Body of pancreas (tissue), 4 donors: Measurements from ENCODE around the gene SPATA19. TPM values are rescaled to one million over a fixed set of nuclear protein-coding genes. Genes with fewer than 3 reads are reported as not detected.

Experiments
- ATAC-seq: fragments of 150-250 bp; one replicate; pipeline ENCODE4 v1.9.1; 2016
- DNase-seq, 4 donors: peaks; one replicate each; pipeline ENCODE4 v3.0.0-alpha.2; 2019
- H3K27ac ChIP-seq, 4 donors: fragments of 200-600 bp; sonication (generic); 1 replicate in 3 of 4; 2 replicates in 1 of 4; pipeline versions ENCODE4 v1.5.1 to v1.6.1; 2016 to 2019; ENCODE audit warnings: mild to moderate bottlenecking in 1 of 4, mixed read lengths in 1 of 4, moderate library complexity in 1 of 4
- H3K27me3 ChIP-seq, 2 donors: fragments of 200-600 bp; sonication (generic); one replicate each; pipeline ENCODE4 v1.6.0; 2016; ENCODE audit warnings: mild to moderate bottlenecking in 1 of 2
- H3K36me3 ChIP-seq, 2 donors: fragments of 200-600 bp; sonication (generic); replicated peaks in 1 of 2; 2 replicates each; pipeline ENCODE4 v1.5.1; 2016; ENCODE audit warnings: low read depth in 2 of 2; ENCODE audit not compliant: insufficient read depth in 1 of 2
- H3K4me1 ChIP-seq: fragments of 200-600 bp; sonication (generic); one replicate; pipeline ENCODE4 v1.6.0; 2016
- H3K4me3 ChIP-seq, 2 donors: fragments of 200-600 bp; sonication (generic); 1 replicate in 1 of 2; 2 replicates in 1 of 2; pipeline ENCODE4 v1.5.1; 2016 to 2019
- H3K9me3 ChIP-seq, 3 donors: fragments of 200-600 bp; sonication (generic); 1 replicate in 2 of 3; 2 replicates in 1 of 3; pipeline ENCODE4 v1.5.1; 2016
- CTCF ChIP-seq, 7 experiments: fragments of 450-650 bp in 4 of 7; fragments of 200-600 bp in 3 of 7; sonication (generic) in 3 of 7; IDR thresholded peaks; one replicate each; pipeline ENCODE4 v1.5.1; 2016 to 2019; ENCODE audit warnings: antibody characterized with exemption in 7 of 7
- POLR2A ChIP-seq, 3 donors: fragments of 450-650 bp; IDR thresholded peaks; one replicate each; pipeline ENCODE4 v1.6.1; 2016; ENCODE audit warnings: antibody characterized with exemption in 3 of 3, mild to moderate bottlenecking in 2 of 3
- WGBS, 2 donors: methylation state at CpG; one replicate each; pipeline ENCODE4 v1.1.5; 2017; 5-methylcytosine and 5-hydroxymethylcytosine counted together
- intact Hi-C: fragments of 100-400 bp; cut with DNase I; formaldehyde crosslinking; loops from one replicate; pipeline ENCODE4 v1.15.1; 2023
- total RNA-seq, 2 donors: library from RNA; depleted of rRNA; stranded (reverse); fragments of >200 nt; gene quantifications; one replicate each; pipeline ENCODE4 v1.1.0, GENCODE V29; 2016

Gene SPATA19
- total RNA-seq, 2 donors from 2014 or later: not detected

GRCh38 chr11:133892126-133892525 lies 46.8 kb upstream of the SPATA19 start:
- H3K4me3 ChIP-seq: no peak overlapping the region
- intact Hi-C loops: no loop called here
- WGBS, 2 donors: 61 to 64% methylated on average over 8 of the region's 8 CpGs
- no peaks in the 10 kb centered on the region for H3K36me3 ChIP-seq
- H3K4me1 ChIP-seq: no peaks in the 10 kb centered on the region
- no peak overlapping the region for H3K27ac ChIP-seq
- TF ChIP-seq CTCF (IDR thresholded peaks at IDR 0.05) (no peak), POLR2A (IDR thresholded peaks at IDR 0.05) (no peak)
- no peaks in the 10 kb centered on the region for H3K9me3 ChIP-seq
- H3K27me3 ChIP-seq: no peaks in the 10 kb centered on the region
- no peak for DNase-seq
- ATAC-seq: no peak

GRCh38 chr11:133889893-133890292 lies 44.6 kb upstream of the SPATA19 start:
- intact Hi-C loops: no loop called here
- H3K9me3 ChIP-seq: no peaks in the 10 kb centered on the region
- ATAC-seq (no peak), DNase-seq (no peak)
- no peaks in the 10 kb centered on the region for H3K27me3 ChIP-seq
- no peaks in the 10 kb centered on the region for H3K4me1 ChIP-seq
- no peak for TF ChIP-seq POLR2A (IDR thresholded peaks at IDR 0.05)
- no peak for TF ChIP-seq CTCF (IDR thresholded peaks at IDR 0.05)
- no peak overlapping the region for H3K27ac ChIP-seq
- no peak overlapping the region for H3K4me3 ChIP-seq
- H3K36me3 ChIP-seq: no peaks in the 10 kb centered on the region
- WGBS, 2 donors: 62 to 77% methylated on average over 3 of the region's 3 CpGs

GRCh38 chr11:133889188-133889587 lies 43.9 kb upstream of the SPATA19 start:
- no peaks in the 10 kb centered on the region for H3K9me3 ChIP-seq
- ATAC-seq: no peak
- intact Hi-C loops: no loop called here
- H3K4me3 ChIP-seq: no peak overlapping the region
- no peak for TF ChIP-seq CTCF (IDR thresholded peaks at IDR 0.05)
- TF ChIP-seq POLR2A (IDR thresholded peaks at IDR 0.05): no peak
- no peak for DNase-seq
- no peak overlapping the region for H3K27ac ChIP-seq
- H3K27me3 ChIP-seq: no peaks in the 10 kb centered on the region
- no peaks in the 10 kb centered on the region for H3K36me3 ChIP-seq
- WGBS, 2 donors: 60 to 63% methylated on average over 5 of the region's 5 CpGs
- no peaks in the 10 kb centered on the region for H3K4me1 ChIP-seq

- no peaks in the 10 kb centered on the region for H3K36me3 ChIP-seq
- TF ChIP-seq CTCF (IDR thresholded peaks at IDR 0.05) (no peak), POLR2A (IDR thresholded peaks at IDR 0.05) (no peak)
- ATAC-seq (no peak), DNase-seq (no peak)
- 52 to 53% methylated on average over 5 of the region's 5 CpGs for WGBS, 2 donors
- intact Hi-C loops: no loop called here
- no peak overlapping the region for H3K4me3 ChIP-seq
- H3K27me3 ChIP-seq: no peaks in the 10 kb centered on the region
- H3K4me1 ChIP-seq: no peaks in the 10 kb centered on the region
- no peak overlapping the region for H3K27ac ChIP-seq
- no peaks in the 10 kb centered on the region for H3K9me3 ChIP-seq
These were observed 42.5 kb upstream of the SPATA19 start for GRCh38 chr11:133887692-133888332.

GRCh38 chr11:133886029-133886428 lies 40.7 kb upstream of the SPATA19 start:
- 68 to 79% methylated on average over 3 of the region's 3 CpGs for WGBS, 2 donors

More at GRCh38 chr11:133886029-133886428, 40.7 kb upstream of the SPATA19 start:
- intact Hi-C loops: no loop called here
- no peak for ATAC-seq
- Histone ChIP-seq H3K4me3 (no peak overlapping the region), H3K27ac (no peak overlapping the region), H3K36me3 (no peaks in the 10 kb centered on the region), H3K27me3 (no peaks in the 10 kb centered on the region), H3K4me1 (no peaks in the 10 kb centered on the region), H3K9me3 (no peaks in the 10 kb centered on the region)
- DNase-seq: no peak
- no peak for TF ChIP-seq POLR2A (IDR thresholded peaks at IDR 0.05)
- TF ChIP-seq CTCF (IDR thresholded peaks at IDR 0.05): no peak
